Fibroblast of pulmonary artery (primary cell): ENCODE results near the gene LBX2.

Experiments
- DNase-seq: peaks from one replicate; pipeline ENCODE4 v3.0.0-alpha.2; 2010; ENCODE audit warnings: low read depth
- H3K4me3 ChIP-seq: replicated peaks from 2 replicates; pipeline ENCODE4 v1.5.1; 2011; ENCODE audit warnings: low read depth, mild to moderate bottlenecking, control low read depth, low read length, moderate library complexity
- TF ChIP-seq, protein P1 (sequence below): IDR thresholded peaks from 2 replicates; pipeline ENCODE4 v1.5.1; 2011; ENCODE audit warnings: mild to moderate bottlenecking, control low read depth, low read length, inconsistent platforms; ENCODE audit errors: missing control alignments

The LBX2 gene

DNA sequence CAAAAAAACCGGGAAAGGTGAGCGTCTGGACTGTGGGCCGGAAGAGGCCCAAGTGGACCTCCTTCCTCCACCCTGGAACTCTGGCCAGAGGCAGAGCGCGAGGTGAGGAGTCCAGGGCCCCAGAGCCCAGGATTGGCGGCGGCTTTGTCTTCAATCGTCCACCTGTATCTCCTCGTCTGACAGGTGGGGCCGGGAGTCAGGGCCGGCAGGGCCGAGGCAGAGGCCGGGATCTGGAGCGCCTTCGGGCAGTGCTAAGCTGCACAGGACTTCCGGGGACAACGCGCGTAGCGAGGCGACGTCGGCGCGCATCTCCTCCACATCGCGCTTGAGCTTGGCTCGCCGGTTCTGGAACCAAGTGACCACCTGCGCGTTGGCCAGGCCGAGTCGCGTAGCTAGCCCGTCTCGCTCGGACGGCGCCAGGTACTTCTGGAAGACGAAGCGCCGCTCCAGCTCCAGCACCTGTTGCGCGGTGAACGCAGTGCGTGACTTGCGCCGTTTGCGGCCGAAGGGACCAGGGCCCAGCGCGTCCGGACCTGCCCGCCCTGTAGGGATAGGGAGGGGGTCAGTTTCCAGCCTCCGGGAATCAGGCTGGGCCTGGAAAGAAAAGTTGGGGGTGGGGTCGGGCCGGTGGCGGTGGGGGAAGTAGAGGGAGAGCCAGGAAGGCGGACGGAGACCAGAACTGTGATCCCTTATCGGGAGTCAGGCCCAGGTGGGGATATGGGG is 1.5 kb downstream of the LBX2 start:
- DNase-seq = no peak
- TF ChIP-seq, protein P1, sequence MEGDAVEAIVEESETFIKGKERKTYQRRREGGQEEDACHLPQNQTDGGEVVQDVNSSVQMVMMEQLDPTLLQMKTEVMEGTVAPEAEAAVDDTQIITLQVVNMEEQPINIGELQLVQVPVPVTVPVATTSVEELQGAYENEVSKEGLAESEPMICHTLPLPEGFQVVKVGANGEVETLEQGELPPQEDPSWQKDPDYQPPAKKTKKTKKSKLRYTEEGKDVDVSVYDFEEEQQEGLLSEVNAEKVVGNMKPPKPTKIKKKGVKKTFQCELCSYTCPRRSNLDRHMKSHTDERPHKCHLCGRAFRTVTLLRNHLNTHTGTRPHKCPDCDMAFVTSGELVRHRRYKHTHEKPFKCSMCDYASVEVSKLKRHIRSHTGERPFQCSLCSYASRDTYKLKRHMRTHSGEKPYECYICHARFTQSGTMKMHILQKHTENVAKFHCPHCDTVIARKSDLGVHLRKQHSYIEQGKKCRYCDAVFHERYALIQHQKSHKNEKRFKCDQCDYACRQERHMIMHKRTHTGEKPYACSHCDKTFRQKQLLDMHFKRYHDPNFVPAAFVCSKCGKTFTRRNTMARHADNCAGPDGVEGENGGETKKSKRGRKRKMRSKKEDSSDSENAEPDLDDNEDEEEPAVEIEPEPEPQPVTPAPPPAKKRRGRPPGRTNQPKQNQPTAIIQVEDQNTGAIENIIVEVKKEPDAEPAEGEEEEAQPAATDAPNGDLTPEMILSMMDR = no peak
- H3K4me3 ChIP-seq = peak overlapping the region; percentile 40

DNA sequence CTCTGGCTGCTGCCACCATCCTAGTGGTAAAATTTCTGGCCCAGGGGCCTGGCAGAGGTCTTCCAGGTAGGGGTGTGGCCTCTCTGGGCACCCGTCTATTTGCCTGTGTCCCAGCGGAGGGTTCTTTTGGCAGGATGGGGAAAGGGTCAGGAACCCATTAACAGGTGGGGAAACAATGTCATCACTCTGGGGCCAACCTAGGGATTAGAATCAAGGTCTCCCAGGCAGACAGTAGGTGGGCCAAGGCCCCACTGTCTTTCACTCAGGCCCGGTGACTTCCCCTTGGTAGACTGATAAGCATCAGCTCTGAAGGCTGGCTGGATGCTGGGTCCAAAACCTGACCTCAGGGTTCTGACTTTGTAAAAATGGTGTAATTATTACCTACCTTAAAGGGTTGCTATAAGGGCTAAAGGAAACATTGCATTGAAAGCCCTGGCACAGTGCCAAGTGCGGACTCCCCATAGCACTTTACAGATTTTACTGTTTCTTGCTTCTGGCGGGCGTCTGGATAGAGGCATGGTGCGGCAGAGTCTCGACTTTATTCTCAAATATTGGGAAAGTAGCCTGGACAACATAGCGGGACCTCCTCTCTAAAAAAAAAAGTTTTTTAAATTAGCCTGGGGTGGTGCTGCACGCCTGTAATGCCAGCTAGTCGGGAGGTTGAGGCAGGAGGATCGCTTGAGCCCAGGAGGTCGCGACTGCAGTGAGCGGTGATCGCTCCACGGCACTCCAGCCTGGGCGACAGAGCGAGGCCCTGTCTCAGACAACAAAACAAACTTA is 2.2 kb downstream of the LBX2 start:
- TF ChIP-seq, protein P1 = no peak
- DNase-seq = no peak
- H3K4me3 ChIP-seq = no peak overlapping the region

DNA sequence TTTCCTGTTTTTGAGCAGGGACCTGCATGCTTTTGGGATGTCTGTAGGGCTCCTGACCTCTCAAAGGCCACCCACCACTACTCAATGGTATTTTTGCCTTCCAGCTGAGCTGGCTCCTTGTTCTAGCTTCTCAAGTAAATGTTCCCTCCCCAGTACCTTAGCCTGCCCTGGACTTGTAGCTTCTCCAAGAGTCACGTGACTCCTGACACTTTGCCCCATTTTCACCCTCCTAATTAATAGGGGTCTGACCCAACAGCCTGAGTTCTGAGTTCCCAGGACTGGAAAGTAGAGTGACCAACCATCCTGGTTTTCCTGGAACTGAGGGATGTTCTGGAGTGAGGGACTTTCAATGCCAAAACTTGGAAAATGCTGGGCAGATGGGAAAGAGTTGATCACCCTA is 4.0 kb downstream of the LBX2 start:
- no peak overlapping the region for H3K4me3 ChIP-seq
- TF ChIP-seq, protein P1 = no peak
- DNase-seq = no peak

DNA sequence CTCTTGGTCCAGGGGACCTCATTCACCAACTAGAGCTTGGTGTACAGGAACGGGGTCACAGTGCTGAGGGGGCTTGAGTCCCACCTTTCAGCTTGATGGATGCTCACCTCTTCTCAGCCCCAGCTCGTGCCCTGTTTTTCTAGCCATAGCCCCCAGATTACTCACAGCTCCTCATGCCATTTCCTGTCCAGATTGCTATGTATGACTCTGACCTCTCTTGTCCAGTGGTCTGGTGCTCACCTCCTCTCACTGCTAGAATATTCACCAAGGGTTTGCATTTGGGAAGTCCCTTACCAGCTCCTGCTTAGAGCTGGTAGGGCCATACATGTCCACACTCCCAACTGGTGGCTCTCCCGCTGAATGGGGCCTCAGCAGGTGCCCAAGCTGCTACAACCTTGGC is 5.9 kb downstream of the LBX2 start:
- TF ChIP-seq, protein P1 = no peak
- H3K4me3 ChIP-seq = no peak overlapping the region
- no peak for DNase-seq

DNA sequence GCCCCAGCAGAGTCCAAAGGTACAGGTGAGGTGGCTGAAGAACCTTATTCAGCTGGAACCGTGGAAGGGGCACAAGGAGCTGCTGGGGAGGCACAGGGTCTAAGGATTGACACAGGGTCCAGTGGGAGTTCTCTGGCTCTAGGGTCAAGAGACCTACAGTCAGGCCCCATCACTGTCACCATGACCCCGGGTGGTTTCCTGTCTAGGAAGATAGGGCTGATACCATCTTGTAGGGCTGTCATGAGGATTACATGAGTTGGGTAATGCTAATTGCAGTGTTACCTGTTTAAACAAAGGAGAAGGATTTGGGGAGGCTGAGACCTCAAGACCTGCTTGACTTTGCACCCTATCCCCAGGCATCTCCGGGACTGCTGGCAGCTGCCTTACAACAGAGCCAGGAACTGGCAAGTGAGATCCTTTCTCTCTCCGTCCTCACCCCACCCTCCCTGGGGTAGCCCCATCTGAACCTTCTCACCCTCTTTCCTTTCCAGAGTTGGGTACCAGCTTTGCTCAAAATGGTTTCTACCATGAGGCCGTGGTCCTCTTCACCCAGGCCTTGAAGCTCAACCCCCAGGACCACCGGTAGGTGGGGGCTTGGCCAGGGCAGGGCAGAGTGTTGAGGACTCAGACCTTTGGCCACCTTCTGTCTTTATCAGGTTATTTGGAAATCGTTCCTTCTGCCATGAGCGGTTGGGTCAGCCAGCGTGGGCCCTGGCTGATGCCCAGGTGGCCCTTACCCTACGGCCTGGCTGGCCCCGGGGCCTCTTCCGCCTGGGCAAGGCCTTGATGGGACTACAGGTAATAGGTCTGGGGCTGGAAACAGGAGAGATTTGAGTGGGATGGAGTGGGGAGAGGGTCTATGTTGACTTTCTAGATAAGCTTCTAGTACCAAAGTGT is 7.5 kb downstream of the LBX2 start:
- DNase-seq = no peak
- TF ChIP-seq, protein P1 = no peak
- H3K4me3 ChIP-seq = no peak overlapping the region

DNA sequence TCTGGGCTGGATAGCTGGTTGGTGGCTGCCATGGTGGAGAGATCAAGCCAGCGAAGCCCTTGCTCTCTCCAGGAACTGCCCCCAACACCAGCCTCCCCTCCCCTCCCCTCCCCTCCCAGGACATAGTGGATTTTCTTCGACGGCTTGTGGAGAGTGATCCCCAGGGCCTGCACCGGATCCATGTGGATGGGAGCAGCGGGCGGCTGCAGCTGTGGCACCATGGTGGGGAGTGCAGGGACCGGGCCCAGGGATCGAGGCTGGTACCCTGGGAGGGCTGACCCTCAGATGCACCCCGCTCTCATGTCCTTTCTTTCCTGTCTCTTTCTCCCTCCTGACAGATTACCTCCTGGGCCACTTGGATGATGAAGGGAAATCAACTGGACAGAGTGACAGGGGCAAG is 9.5 kb downstream of the LBX2 start:
- DNase-seq = no peak
- TF ChIP-seq, protein P1 = no peak

More for the DNA sequence above, 9.5 kb downstream of the LBX2 start:
- H3K4me3 ChIP-seq = no peak overlapping the region
